ENCODE results near the gene ADARB1. TPM values are rescaled to one million over a fixed set of nuclear protein-coding genes. Genes with fewer than 3 reads are reported as not detected.
"Not testable (repeated sequence)": the region's sequence is repeated elsewhere in the genome, so short reads cannot be mapped to it uniquely, and the experiment has no call there.

Gene ADARB1, protein sequence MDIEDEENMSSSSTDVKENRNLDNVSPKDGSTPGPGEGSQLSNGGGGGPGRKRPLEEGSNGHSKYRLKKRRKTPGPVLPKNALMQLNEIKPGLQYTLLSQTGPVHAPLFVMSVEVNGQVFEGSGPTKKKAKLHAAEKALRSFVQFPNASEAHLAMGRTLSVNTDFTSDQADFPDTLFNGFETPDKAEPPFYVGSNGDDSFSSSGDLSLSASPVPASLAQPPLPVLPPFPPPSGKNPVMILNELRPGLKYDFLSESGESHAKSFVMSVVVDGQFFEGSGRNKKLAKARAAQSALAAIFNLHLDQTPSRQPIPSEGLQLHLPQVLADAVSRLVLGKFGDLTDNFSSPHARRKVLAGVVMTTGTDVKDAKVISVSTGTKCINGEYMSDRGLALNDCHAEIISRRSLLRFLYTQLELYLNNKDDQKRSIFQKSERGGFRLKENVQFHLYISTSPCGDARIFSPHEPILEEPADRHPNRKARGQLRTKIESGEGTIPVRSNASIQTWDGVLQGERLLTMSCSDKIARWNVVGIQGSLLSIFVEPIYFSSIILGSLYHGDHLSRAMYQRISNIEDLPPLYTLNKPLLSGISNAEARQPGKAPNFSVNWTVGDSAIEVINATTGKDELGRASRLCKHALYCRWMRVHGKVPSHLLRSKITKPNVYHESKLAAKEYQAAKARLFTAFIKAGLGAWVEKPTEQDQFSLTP
- total RNA-seq = 35.0 TPM

DNA sequence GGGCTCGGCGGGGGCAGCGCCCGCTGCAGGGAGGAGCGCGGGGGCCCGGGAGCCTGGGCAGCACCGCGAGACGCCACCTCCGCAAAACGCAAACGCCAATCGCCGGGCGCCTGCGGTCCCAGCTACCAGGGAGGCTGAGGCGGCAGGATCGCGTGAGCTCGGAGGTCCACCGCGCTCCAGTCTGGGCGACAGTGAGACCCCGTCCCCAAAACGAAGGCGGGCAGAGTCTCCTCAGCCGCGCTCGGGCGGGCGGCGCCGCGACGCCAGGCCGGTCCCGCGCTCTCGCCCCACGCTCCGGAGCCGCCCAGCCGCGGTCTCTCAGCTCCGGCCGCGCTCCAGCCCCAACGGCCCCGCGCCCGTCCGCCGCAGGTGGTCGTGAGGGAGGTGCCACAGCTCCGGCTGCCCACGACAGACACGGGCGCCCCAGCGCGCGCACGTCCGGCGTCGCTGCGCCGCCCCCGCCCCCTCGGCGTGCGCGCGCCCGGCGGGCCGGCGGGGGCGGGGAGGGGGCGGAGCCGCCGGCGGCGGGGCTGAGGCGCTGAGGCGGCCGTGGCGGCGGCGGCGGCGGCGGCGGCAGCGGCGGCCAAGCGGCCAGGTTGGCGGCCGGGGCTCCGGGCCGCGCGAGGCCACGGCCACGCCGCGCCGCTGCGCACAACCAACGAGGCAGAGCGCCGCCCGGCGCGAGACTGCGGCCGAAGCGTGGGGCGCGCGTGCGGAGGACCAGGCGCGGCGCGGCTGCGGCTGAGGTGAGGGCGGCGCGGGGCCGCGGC, at the start of gene ADARB1:
Gene ADARB1 (plus strand): TSS at position 533 of the 770 bp plus-strand sequence. CDS start 97,077 bp downstream, outside the sequence.
- DNase-seq (ENCODE audit: low spot score) = peak; percentile 77
- ATAC-seq = peak; percentile 77
- intact Hi-C loops (cut with DNase I) = no loop called here

DNA sequence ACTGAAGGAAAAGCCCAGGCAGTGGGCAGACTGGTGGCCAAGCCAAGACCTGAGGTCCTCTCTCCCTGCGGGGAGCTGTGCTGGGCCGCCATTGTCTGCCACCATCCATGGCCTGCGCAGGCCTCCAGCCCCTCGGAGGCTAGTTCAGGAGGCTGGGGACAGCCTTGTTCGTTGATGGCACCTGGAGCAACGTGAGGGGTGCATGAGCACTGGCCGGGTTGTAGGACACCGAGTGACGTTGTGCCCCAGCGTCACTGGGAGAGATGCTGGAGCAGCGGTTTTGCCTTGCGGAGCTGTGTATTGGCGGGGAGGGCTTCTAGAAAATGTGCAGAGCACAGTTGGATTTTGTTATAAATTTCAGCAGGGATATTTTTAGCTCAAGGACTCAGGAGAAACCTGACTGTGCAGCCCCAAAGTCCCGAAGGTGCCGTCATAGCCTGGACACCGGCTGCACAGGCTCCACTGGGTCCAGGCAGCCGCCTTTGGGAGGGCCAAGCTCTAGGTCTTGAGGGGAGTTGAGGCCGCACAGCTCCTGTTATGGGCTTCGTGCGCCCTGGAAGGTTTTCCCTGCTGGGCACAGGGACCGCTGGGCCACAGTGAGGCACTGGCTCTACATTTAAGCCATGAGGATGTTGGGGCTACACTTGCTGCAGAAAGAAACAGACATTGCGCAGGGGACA, 48.2 kb upstream of the ADARB1 start:
- no peak for DNase-seq (ENCODE audit: low spot score)
- intact Hi-C loops (cut with DNase I) = no loop called here
- no peak for ATAC-seq

DNA sequence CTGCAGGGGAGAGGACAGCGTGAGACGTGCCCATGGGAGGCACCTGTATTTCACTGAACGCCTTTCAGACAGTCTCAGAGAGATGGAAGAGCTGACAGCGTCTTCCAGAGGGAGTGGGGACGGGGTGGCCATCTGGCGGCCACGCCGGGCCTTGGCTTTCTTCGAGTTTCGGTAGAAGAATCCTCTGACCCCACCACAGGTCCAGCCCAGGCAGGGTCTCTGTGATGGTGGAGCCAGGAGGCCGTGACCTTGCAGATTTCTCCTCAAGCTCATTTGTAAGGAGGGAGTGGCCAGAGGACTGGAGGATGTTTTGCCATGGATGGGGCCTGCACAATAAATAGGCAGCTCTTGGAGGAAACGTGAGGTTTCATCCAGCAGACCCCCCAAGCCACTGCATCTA, 47.6 kb upstream of the ADARB1 start:
- intact Hi-C loops (cut with DNase I) = no loop called here
- DNase-seq (ENCODE audit: low spot score) (no peak), ATAC-seq (no peak)

DNA sequence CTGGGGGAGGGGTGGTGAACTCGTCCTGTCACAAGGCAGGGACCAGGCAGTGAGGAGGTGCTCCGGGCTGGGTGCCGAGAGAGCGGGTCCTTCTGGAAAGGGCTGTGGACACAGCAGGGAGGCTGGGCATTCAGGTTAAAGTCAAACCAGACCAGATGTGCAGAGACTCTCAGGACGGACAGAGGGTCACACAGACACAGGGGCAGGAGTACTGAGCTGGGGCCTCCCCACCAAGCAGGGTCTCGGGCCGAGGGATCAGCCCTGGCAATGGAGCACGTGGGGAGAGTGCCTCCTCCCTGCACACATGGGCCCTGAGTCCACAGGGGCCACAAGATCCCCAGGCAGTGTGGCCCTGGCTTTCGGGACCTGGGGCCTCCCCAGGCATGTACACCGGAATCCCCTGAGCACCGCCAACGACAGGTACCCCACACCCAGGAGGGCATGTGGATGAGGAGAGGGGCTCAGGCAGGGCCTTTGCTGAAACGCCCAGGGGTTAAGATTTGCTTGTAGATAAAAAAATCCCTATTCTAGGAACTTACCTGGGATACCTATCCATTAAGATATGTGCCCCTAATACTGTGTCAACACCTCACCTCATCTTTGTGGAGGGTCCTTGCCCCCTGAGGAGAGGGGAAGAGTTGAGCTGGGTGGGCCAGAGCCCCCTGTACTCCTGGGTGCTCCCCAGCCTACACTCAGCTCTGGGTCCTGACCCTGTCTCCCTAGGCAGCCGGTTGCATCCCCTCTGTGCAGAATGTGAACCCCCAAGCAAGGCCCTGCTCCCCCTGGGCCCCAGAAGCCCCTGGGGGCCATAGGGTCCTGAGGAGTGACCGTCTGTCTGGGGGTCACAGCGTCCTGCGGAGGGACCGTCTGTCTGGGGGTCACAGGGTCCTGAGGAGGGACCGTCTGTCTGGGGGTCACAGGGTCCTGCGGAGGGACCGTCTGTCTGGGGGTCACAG, 46.9 kb upstream of the ADARB1 start:
- DNase-seq (ENCODE audit: low spot score) (no peak), ATAC-seq (no peak)
- intact Hi-C loops (cut with DNase I) = no loop called here

DNA sequence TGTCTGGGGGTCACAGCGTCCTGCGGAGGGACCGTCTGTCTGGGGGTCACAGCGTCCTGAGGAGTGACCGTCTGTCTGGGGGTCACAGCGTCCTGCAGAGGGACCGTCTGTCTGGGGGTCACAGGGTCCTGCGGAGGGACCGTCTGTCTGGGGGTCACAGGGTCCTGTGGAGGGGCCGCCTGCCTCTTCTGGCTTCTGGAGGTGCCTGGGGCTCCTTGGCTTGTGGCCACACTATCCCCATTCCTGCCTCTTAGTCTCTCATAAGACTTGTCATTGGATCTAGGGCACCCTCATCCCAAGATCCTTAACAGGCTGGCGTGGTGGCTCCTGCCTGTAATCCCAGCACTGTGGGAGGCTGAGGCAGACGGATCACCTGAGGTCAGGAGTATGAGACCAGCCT, 45.7 kb upstream of the ADARB1 start:
- DNase-seq (ENCODE audit: low spot score); ATAC-seq; intact Hi-C loops (cut with DNase I): not testable (repeated sequence)

DNA sequence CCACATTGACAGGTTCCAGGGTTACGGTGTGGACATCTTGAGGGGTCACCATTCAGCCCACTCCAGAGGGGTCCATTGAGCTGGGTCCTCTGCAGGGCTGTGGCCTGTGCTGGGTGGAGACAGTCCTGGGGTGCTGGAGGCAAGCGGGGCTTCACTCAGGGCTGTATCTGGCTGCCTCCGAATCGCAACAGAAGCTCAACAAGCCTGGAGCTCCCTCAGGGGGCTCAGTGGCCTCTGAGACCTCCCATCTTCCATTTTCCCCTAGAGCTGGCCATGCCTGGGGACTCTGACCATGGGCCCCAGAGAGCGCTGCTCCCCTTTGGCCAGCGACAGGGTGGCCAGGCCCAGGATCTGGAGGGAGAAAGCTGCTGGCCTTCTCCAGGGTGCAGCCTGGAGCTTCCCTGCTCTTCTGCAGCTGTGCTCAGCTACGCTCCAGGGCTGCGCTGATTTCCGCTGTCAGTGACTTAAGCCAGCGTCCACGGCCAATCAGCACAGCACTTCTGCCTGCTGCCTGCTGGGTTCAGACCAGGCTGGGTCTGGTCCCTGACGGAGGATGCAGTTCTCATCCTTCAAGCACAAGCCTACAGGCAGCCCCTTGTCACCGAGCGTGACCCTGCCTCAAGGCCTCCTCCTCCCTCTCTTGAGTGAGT, 45.0 kb upstream of the ADARB1 start:
- intact Hi-C loops (cut with DNase I) = no loop called here
- ATAC-seq = peak; percentile 68
- DNase-seq (ENCODE audit: low spot score) = no peak

DNA sequence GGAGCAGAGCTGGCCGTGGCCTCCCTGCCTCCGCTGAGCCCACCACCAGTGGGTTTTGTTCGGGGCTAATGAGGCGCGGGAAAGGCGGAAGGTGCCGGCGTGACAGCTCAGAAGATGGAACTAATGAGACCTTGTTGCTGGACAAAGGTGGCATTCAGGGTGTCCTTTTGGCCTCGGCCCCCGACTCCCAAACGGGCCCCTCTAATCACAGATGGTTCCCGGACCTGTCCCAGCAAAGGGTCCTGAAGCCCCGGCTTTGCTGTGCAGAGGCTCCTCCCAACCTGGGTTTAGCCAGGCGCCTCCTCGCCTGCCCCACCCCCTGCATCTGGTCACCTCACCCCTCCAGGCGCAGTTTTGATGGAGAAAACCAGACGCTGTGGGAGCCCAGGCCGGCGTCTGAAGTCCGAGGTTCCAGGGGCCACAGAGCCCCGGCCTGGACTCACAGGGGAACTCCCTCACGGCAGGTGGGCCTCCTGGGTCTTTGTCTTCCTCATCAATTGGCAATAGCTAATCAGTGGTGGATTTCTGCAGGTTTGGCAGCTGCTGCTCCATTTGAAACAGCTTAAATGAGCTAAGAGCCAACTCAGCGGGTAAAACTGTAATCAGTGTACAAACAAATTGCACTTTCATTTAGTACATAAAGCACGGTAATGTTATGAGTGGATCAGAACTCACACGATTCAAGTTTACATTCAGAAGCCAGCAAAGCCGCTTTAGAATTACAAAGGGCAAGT, 44.3 kb upstream of the ADARB1 start:
- intact Hi-C loops (cut with DNase I) = no loop called here
- ATAC-seq (no peak), DNase-seq (ENCODE audit: low spot score) (no peak)

DNA sequence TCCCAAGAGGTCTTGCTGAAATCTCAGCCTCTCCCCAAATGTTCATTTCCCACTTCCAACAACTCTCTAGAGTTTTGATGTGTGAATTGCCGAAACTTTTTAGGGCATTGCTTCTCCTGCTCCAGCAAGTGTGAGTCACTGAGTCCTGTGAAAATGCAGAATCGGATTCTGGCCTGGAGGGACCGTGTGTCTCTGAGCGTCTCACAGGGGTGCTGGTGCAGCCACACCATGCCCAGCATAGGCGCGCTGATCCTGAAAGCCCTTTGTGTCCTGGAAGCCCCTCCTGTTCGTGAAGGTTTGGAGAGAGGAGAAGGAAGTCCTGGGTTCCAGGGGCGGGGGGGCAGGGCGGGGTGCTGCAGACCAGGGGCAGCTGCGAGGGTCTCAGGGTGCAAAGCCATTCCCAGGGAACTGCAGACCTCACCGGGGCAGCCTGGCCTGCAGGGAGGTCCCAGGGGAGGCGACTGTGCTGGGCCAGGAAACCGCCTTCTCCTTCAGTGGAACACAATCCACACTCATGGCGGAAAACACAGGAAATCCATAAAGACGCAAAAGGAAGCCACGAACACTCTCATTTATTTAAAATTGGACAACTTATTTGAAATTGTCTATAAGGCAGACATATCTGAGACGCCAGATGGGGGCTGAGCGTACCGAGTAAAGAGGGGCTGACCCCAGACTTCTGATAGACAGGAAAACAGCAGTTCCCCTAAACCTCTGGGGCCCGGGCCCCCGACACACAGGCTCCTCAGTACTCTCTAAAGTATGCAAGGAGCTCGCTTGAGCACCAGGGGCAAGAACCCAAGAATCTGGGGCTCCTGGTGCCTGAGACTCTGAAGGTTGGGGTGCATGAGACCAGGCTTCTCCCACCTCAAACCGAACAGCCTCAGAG, 43.5 kb upstream of the ADARB1 start:
- ATAC-seq = no peak
- intact Hi-C loops (cut with DNase I) = no loop called here
- no peak for DNase-seq (ENCODE audit: low spot score)

DNA sequence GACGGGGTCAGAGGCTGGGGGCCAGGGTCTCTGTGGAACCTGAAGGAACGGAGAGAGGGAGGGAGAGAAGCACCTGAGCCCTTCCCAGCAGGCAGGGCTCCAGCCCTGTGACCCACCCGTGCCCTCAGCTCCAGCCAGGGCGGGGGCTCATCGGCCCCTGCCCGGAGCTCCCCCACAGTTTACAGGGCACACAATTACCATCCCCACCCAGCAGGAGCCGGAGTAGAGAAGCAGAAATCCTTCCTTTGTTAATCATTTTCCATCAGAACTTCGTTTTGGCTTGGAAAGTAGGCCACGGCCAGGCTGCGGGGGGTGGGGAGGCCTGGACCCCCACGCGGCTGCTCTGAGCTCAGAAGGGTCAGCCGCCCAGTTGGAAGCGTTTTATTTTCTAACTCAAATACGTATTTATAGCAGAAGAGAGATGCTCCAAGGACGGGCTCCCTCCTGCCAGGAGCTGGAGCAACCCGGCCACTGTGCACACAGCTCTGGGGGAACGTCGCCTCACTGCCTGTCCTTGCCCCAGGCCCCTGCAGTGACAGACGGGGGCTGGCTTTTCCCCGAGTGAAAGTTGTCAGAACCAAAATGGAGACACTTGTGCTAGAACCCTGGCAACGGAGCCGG, 42.7 kb upstream of the ADARB1 start:
- intact Hi-C loops (cut with DNase I) = no loop called here
- no peak for ATAC-seq
- no peak for DNase-seq (ENCODE audit: low spot score)

DNA sequence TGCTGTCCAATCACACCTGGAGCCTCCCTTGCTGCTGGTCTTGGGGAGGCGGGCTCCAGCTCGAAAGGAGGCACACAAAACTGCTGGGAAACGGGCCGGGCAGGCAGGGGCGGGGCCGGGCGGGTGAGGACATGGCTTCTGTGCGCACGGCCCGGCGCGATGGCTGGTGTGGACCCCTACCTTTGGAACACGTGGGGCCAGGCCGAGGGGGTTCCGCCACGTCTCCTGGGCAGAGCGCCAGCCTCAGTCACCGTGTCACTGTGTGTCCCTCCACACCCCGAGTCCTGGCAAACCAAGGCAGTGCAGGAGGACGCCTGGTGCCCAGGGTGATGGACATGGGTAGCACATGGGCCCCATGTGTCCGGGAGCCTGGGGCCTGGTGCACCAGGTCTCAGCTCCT, 42.0 kb upstream of the ADARB1 start:
- DNase-seq (ENCODE audit: low spot score) = no peak
- ATAC-seq = no peak
- intact Hi-C loops (cut with DNase I) = no loop called here

DNA sequence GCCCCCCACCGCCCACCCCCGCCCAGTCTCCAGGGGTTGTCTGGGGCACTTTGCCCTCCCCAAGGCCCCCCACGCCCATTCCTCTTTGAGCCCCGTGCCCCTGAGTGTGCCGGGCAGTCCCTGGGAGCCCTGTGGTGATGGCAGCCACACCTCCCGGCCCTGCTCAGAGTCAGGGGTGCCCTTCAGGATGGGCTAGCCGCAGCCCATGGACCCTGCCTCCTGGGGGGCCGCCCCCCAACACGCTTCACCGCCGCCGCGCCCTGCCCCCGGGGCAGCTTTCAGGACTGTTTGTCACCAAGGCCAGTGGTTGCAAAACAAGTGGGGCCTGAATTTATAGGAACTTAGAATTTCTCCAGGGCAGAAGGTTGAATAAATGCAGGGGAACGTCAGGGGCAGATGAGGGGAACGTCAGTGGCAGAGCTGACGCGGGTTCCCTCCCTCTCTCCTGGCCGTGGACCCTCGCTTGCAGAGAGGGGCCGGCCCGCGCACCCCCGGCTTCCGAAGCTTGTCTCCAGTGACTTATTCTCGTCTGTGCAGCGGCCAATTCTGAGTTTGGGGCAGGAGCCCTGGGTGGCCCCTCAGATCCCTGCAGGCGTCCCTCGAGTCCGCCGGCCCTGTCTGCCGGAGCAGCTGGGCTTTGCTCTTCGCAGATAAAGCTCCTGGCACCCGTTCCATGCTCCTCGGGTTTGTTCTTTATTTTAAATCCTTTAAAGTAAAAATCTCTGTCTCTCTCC, 41.2 kb upstream of the ADARB1 start:
- peak; percentile 62 for DNase-seq (ENCODE audit: low spot score)
- peak; percentile 33 for ATAC-seq
- intact Hi-C loops (cut with DNase I) = no loop called here

DNA sequence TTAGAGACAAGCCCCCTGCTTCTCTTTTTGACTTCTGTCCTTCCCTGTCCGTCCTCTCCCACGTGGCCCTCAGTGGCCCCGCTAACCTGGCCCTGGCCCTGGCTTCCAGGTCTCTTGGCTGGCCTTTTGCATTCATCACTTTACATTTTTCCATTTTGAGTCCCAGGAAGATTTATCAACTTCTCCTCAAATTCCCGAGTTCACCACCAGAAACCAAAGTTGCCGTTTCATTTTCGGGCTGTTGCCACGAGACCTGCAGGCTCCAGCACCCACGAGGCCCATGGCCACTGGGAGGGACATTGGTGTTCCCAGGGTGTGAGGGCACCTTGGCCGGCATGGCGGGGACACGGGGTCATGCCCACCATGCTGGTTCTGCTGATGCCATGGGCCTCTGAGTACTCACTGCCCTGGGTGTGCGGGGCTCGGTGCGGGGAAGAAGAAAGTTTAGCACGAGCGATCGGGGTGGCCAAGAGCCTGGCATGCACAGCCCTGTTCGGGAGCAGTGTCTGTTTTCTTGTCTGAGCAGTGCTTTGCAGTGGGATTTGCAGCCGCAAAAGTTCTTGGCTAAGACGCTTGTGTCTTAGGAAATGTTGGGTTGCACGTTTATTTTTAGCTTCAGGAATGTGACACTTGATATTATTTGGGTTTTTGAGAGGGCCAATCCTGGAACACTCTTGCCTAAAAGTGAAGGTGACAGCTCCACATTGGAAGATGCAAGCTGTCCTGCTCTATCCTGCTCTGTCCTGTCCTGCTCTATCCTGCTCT, 40.4 kb upstream of the ADARB1 start:
- intact Hi-C loops (cut with DNase I) = no loop called here
- DNase-seq (ENCODE audit: low spot score) (peak; percentile 68), ATAC-seq (peak; percentile 84)

DNA sequence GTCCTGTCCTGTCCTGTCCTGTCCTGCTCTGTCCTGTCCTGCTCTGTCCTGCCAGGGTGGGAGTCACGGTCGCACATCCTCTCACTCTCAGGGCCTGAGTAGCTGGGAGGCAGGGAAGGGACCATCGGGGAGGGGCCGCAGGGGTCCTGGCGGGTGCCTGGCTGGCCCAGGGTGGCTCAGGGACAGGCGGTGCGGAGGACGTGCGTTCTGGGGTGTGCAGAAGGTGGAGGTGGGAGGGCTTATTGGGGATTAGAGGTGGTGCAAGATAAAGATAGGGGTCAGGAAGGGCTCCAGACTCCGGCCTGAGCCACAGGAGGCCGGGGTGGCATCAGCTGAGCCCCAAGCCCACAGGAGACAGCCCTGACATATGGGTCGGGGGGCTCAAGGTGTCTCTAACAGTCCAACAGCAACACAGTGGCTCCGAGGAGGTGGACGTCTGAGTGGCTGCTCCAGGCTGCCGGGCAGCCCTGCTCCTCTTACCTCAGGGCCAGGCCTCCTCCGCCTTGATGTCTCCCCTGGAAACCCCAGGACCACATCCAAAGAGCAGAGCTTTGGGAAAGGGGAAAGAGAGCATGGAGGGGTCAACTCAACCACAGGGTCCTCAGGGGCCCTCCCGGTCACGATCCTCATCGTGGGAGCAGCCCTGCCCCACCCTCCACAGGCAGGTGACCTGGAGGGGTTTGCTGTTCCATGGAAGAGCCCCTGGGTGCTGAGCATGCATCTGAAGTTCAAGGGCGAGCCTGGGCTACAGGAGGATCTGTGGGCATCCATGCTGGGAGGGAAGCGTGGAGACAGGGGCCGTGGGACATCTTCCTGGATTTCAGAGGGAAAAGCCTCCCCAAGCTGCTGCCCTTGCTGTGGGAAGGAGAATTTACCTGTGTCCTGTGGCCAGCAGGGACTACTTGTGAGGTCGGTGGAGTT, 39.6 kb upstream of the ADARB1 start:
- no peak for ATAC-seq
- intact Hi-C loops (cut with DNase I) = no loop called here
- DNase-seq (ENCODE audit: low spot score) = peak; percentile 53

Data from sciatic nerve (tissue), 2 donors.